Muscle layer of duodenum (tissue), 2 donors: ENCODE measurements around the gene ZNF385C.

Experiments
- H3K27ac ChIP-seq: one replicate; pipeline ENCODE4 v1.7.0; 2013; ENCODE audit warnings: mild to moderate bottlenecking, low read length
- H3K27me3 ChIP-seq: one replicate; pipeline ENCODE4 v1.7.0; 2013; ENCODE audit warnings: low read depth, mild to moderate bottlenecking, control low read depth, low read length
- H3K36me3 ChIP-seq, 2 donors: one replicate each; pipeline ENCODE4 v1.7.0; 2013; ENCODE audit warnings: low read length in 2 of 2, control low read depth in 1 of 2, mild to moderate bottlenecking in 1 of 2; ENCODE audit not compliant: insufficient read depth in 2 of 2, control insufficient read depth in 1 of 2
- H3K4me1 ChIP-seq, 2 donors: one replicate each; pipeline ENCODE4 v1.7.0; 2013; ENCODE audit warnings: low read length in 2 of 2, mild to moderate bottlenecking in 2 of 2, control low read depth in 1 of 2, moderate library complexity in 1 of 2; ENCODE audit not compliant: insufficient read depth in 2 of 2, control insufficient read depth in 1 of 2
- H3K4me3 ChIP-seq, 2 donors: one replicate each; pipeline ENCODE4 v1.7.0; 2013; ENCODE audit warnings: low read length in 2 of 2, low read depth in 1 of 2, mild to moderate bottlenecking in 1 of 2
- H3K9me3 ChIP-seq, 2 donors: one replicate each; pipeline ENCODE4 v1.7.0; 2013; ENCODE audit warnings: low read length in 2 of 2, control low read depth in 1 of 2, mild to moderate bottlenecking in 1 of 2; ENCODE audit not compliant: control insufficient read depth in 1 of 2
- donor health status: healthy.

Gene ZNF385C

GRCh38 chr17:42135151-42135550 lies 36.9 kb upstream of the ZNF385C start:
- no peak overlapping the region for H3K4me3 ChIP-seq

GRCh38 chr17:42133461-42134041 lies 35.3 kb upstream of the ZNF385C start:
- Histone ChIP-seq H3K4me3 (no peak overlapping the region), H3K36me3 (peaks cover 17 to 24% of the 10 kb centered on the region in 2 donors), H3K27me3 (no peaks in the 10 kb centered on the region), H3K4me1 (peaks cover 28 to 52% of the 10 kb centered on the region in 2 donors), H3K9me3 (no peaks in the 10 kb centered on the region), H3K27ac (peak overlapping the region; percentile 52)

More at GRCh38 chr17:42135151-42135550, 36.9 kb upstream of the ZNF385C start:
- peak overlapping the region; percentile 66 for H3K27ac ChIP-seq
- H3K36me3 ChIP-seq = peaks cover 4 to 8% of the 10 kb centered on the region in 2 donors
- no peaks in the 10 kb centered on the region for H3K9me3 ChIP-seq
- H3K27me3 ChIP-seq = no peaks in the 10 kb centered on the region
- peaks cover 35 to 55% of the 10 kb centered on the region in 2 donors for H3K4me1 ChIP-seq

GRCh38 chr17:42132941-42133340 lies 34.7 kb upstream of the ZNF385C start:
- H3K36me3 ChIP-seq = peaks cover 24 to 30% of the 10 kb centered on the region in 2 donors
- H3K4me1 ChIP-seq = peaks cover 22 to 46% of the 10 kb centered on the region in 2 donors
- H3K4me3 ChIP-seq = no peak overlapping the region

GRCh38 chr17:42131981-42132432 lies 33.7 kb upstream of the ZNF385C start:
- no peaks in the 10 kb centered on the region for H3K9me3 ChIP-seq

More at GRCh38 chr17:42132941-42133340, 34.7 kb upstream of the ZNF385C start:
- H3K27me3 ChIP-seq = no peaks in the 10 kb centered on the region
- peak overlapping the region; percentile 52 for H3K27ac ChIP-seq
- no peaks in the 10 kb centered on the region for H3K9me3 ChIP-seq

GRCh38 chr17:42131232-42131631 lies 33.0 kb upstream of the ZNF385C start:
- Histone ChIP-seq H3K36me3 (peaks cover 34 to 47% of the 10 kb centered on the region in 2 donors), H3K9me3 (no peaks in the 10 kb centered on the region), H3K27me3 (no peaks in the 10 kb centered on the region), H3K27ac (peak overlapping the region; percentile 50), H3K4me1 (peaks cover 21 to 36% of the 10 kb centered on the region in 2 donors), H3K4me3 (no peak overlapping the region)

More at GRCh38 chr17:42131981-42132432, 33.7 kb upstream of the ZNF385C start:
- Histone ChIP-seq H3K27ac (peak overlapping the region; percentile 50), H3K4me1 (peaks cover 21 to 44% of the 10 kb centered on the region in 2 donors), H3K27me3 (no peaks in the 10 kb centered on the region), H3K36me3 (peaks cover 29 to 40% of the 10 kb centered on the region in 2 donors), H3K4me3 (no peak overlapping the region)

- Histone ChIP-seq H3K4me3 (no peak overlapping the region), H3K27me3 (no peaks in the 10 kb centered on the region), H3K36me3 (peaks cover 42 to 55% of the 10 kb centered on the region in 2 donors), H3K27ac (no peak overlapping the region), H3K9me3 (no peaks in the 10 kb centered on the region), H3K4me1 (peaks cover 17 to 28% of the 10 kb centered on the region in 2 donors)
Observed at GRCh38 chr17:42130310-42130936, 32.1 kb upstream of the ZNF385C start.

- Histone ChIP-seq H3K27me3 (no peaks in the 10 kb centered on the region), H3K36me3 (peaks cover 42 to 64% of the 10 kb centered on the region in 2 donors), H3K27ac (peak overlapping the region; percentile 24), H3K4me3 (no peak overlapping the region), H3K4me1 (peaks cover 13 to 24% of the 10 kb centered on the region in 2 donors), H3K9me3 (no peaks in the 10 kb centered on the region)
Observed at GRCh38 chr17:42129109-42129837, 31.0 kb upstream of the ZNF385C start.

- Histone ChIP-seq H3K9me3 (no peaks in the 10 kb centered on the region), H3K27ac (no peak overlapping the region), H3K4me3 (no peak overlapping the region), H3K36me3 (peaks cover 42 to 66% of the 10 kb centered on the region in 2 donors), H3K27me3 (no peaks in the 10 kb centered on the region), H3K4me1 (peaks cover 0 to 7% of the 10 kb centered on the region in 2 donors)
Observed at GRCh38 chr17:42127414-42127813, 29.1 kb upstream of the ZNF385C start.

- peaks cover 0 to 10% of the 10 kb centered on the region in 2 donors for H3K4me1 ChIP-seq
- H3K27me3 ChIP-seq = no peaks in the 10 kb centered on the region
- H3K36me3 ChIP-seq = peaks cover 42 to 66% of the 10 kb centered on the region in 2 donors
- no peaks in the 10 kb centered on the region for H3K9me3 ChIP-seq
- no peak overlapping the region for H3K27ac ChIP-seq
- H3K4me3 ChIP-seq = no peak overlapping the region
Observed at GRCh38 chr17:42126836-42127235, 28.6 kb upstream of the ZNF385C start.

GRCh38 chr17:42125565-42125964 lies 27.3 kb upstream of the ZNF385C start:
- Histone ChIP-seq H3K9me3 (no peaks in the 10 kb centered on the region), H3K27ac (no peak overlapping the region), H3K4me1 (peaks cover 3 to 17% of the 10 kb centered on the region in 2 donors), H3K36me3 (peaks cover 42 to 62% of the 10 kb centered on the region in 2 donors), H3K27me3 (no peaks in the 10 kb centered on the region), H3K4me3 (no peak overlapping the region)

GRCh38 chr17:42124256-42124655 lies 26.0 kb upstream of the ZNF385C start:
- Histone ChIP-seq H3K4me1 (peaks cover 3 to 21% of the 10 kb centered on the region in 2 donors), H3K4me3 (no peak overlapping the region), H3K27ac (no peak overlapping the region), H3K9me3 (no peaks in the 10 kb centered on the region), H3K36me3 (peaks cover 32 to 49% of the 10 kb centered on the region in 2 donors), H3K27me3 (no peaks in the 10 kb centered on the region)
